ENCODE results near the gene PML.

GRCh38 chr15:74038707-74039655 lies 44.5 kb downstream of the PML start:
- TF ChIP-seq CTCF (IDR thresholded peaks at IDR 0.05) (no peak), POLR2A (IDR thresholded peaks at IDR 0.05) (no peak)
